Endodermal cell (in vitro differentiated cells): Measurements from ENCODE around the gene SRGN. TPM values are rescaled to one million over a fixed set of nuclear protein-coding genes. Genes with fewer than 3 reads are reported as not detected.

Source experiments
- DNase-seq: peaks from one replicate; pipeline ENCODE4 v3.0.0-alpha.2; 2017
- H3K27ac ChIP-seq: 2 replicates; pipeline ENCODE4 v1.5.1; 2013; ENCODE audit warnings: mild to moderate bottlenecking, low read depth, low read length, moderate library complexity
- H3K27me3 ChIP-seq: 2 replicates; pipeline ENCODE4 v1.6.1; 2013; ENCODE audit warnings: mild to moderate bottlenecking, low read length, moderate library complexity; ENCODE audit not compliant: insufficient read depth, control insufficient read depth, poor library complexity, severe bottlenecking
- H3K36me3 ChIP-seq: 2 replicates; pipeline ENCODE4 v1.7.0; 2013; ENCODE audit warnings: mild to moderate bottlenecking, low read length, moderate library complexity; ENCODE audit not compliant: control insufficient read depth, insufficient read depth
- H3K4me1 ChIP-seq: one replicate; pipeline ENCODE4 v1.7.0; 2013; ENCODE audit warnings: low read length; ENCODE audit not compliant: control insufficient read depth, insufficient read depth
- H3K4me3 ChIP-seq: 2 replicates; pipeline ENCODE4 v1.5.1; 2013; ENCODE audit warnings: mild to moderate bottlenecking, low read length, moderate library complexity
- H3K9ac ChIP-seq: 2 replicates; pipeline ENCODE4 v1.6.1; 2013; ENCODE audit warnings: mild to moderate bottlenecking, low read length, moderate library complexity; ENCODE audit not compliant: poor library complexity, severe bottlenecking; ENCODE audit errors: extremely low read depth
- H3K9me3 ChIP-seq: 2 replicates; pipeline ENCODE4 v1.6.1; 2013; ENCODE audit warnings: mild to moderate bottlenecking, low read length, moderate library complexity; ENCODE audit not compliant: control insufficient read depth
- H3K27ac Mint-ChIP-seq: 2 replicates; pipeline ENCODE4 v1.8.0; 2020; ENCODE audit warnings: mixed read lengths
- H3K27me3 Mint-ChIP-seq: 2 replicates; pipeline ENCODE4 v1.8.0; 2021; ENCODE audit warnings: mild to moderate bottlenecking, mixed read lengths; ENCODE audit not compliant: insufficient read depth
- H3K36me3 Mint-ChIP-seq: 2 replicates; pipeline ENCODE4 v1.8.0; 2020; ENCODE audit warnings: low read depth, mixed read lengths
- H3K4me1 Mint-ChIP-seq: 2 replicates; pipeline ENCODE4 v1.8.0; 2020; ENCODE audit warnings: mixed read lengths
- H3K4me3 Mint-ChIP-seq: 2 replicates; pipeline ENCODE4 v1.8.0; 2020; ENCODE audit warnings: mild to moderate bottlenecking, moderate library complexity, mixed read lengths
- H3K9me3 Mint-ChIP-seq: 2 replicates; pipeline ENCODE4 v1.8.0; 2020; ENCODE audit warnings: mild to moderate bottlenecking, mixed read lengths
- WGBS, 2 experiments: methylation state at CpG; one replicate each; pipeline versions ENCODE4 v1.1.5 to v1.1.7; 2013; ENCODE audit warnings: missing lambda C conversion rate in 2 of 2, mixed read lengths in 1 of 2; ENCODE audit not compliant: insufficient coverage in 1 of 2, insufficient read length in 1 of 2; 5-methylcytosine and 5-hydroxymethylcytosine counted together
- total RNA-seq, 2 donors: library from RNA; stranded (reverse); fragmentation: NEBNext Ultra II Directional in 1 of 2; extraction: Animal tissue kit (Norgen Biotek cat#: 25700) in 1 of 2; gene quantifications; 2 replicates in 1 of 2; 3 replicates in 1 of 2; pipeline ENCODE4 v1.2.1, GENCODE V29; 2021
- TF ChIP-seq, protein P1 (sequence below): fragments of 200-600 bp; sonication (generic); conservative IDR thresholded peaks from 2 replicates; pipeline ENCODE4 v1.5.0; 2021; ENCODE audit warnings: antibody characterized with exemption, mild to moderate bottlenecking

The SRGN gene
- total RNA-seq, 2 donors from 2014 or later, result not detected

DNA sequence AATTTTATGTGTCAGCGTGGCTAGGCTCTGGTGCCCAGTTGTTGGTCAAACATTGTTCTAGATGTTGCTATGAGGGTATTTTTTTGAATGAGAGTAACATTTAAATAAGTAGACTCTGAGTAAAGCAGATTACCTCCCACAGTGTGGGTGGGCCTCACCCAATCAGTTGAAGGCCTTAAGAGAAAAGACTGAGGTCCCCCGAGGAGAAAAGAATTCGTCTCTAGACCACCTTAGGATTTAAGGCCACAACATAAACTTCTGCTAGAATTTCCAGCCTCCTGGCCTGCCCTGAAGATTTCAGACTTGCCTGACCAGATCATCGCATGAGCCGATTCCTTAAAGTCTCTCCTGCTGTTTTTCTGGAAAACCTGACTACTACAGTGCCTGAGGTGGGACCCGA, 45.1 kb upstream of the SRGN start:
- no peak overlapping the region for H3K27ac ChIP-seq
- no peak for DNase-seq
- 91 to 93% methylated on average over 5 to 6 of the region's 6 CpGs for WGBS, 2 experiments
- no peaks in the 10 kb centered on the region for H3K9me3 ChIP-seq
- H3K4me3 Mint-ChIP-seq, result no peak overlapping the region
- no peaks in the 10 kb centered on the region for H3K36me3 Mint-ChIP-seq
- H3K27me3 ChIP-seq, result no peaks in the 10 kb centered on the region
- H3K36me3 ChIP-seq, result no peaks in the 10 kb centered on the region
- H3K9me3 Mint-ChIP-seq, result no peaks in the 10 kb centered on the region
- H3K4me3 ChIP-seq, result no peak overlapping the region
- no peaks in the 10 kb centered on the region for H3K4me1 ChIP-seq
- peaks cover 8% of the 10 kb centered on the region for H3K27me3 Mint-ChIP-seq
- no peak overlapping the region for H3K9ac ChIP-seq
- no peak overlapping the region for H3K27ac Mint-ChIP-seq
- TF ChIP-seq, protein P1, sequence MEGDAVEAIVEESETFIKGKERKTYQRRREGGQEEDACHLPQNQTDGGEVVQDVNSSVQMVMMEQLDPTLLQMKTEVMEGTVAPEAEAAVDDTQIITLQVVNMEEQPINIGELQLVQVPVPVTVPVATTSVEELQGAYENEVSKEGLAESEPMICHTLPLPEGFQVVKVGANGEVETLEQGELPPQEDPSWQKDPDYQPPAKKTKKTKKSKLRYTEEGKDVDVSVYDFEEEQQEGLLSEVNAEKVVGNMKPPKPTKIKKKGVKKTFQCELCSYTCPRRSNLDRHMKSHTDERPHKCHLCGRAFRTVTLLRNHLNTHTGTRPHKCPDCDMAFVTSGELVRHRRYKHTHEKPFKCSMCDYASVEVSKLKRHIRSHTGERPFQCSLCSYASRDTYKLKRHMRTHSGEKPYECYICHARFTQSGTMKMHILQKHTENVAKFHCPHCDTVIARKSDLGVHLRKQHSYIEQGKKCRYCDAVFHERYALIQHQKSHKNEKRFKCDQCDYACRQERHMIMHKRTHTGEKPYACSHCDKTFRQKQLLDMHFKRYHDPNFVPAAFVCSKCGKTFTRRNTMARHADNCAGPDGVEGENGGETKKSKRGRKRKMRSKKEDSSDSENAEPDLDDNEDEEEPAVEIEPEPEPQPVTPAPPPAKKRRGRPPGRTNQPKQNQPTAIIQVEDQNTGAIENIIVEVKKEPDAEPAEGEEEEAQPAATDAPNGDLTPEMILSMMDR, result no peak
- no peaks in the 10 kb centered on the region for H3K4me1 Mint-ChIP-seq

DNA sequence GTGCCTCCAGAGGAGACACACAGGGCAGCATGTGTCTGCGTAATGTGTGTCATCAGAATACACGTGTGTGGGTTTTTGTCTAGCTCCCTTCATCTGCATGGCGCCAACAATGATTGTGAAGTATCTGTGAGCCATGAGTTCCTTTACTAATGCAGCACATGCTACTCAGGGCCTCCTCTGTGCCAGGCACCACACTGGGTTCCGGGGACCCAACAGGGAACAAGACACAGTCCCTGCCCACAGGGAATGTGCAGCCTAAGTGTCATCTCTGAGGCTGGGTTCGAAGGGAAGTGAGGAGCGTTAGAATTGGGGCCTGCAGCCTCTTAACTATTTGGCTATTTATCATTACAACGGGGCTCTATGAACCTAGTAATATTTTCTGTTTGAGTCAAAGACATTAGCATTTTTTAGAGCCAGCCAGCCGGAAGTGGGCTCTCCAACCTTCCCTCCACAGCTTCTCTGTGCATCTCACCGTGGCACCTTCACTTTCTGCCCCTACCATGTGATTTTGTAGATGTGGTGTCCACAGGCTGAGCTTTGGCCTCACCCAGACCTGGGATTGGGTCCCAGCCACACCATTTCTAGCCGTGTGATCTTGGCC, 43.9 kb upstream of the SRGN start:
- Histone ChIP-seq H3K27ac (no peak overlapping the region), H3K36me3 (no peaks in the 10 kb centered on the region), H3K9ac (no peak overlapping the region), H3K4me3 (no peak overlapping the region), H3K27me3 (no peaks in the 10 kb centered on the region), H3K4me1 (no peaks in the 10 kb centered on the region), H3K9me3 (no peaks in the 10 kb centered on the region)
- H3K36me3 Mint-ChIP-seq, result no peaks in the 10 kb centered on the region
- TF ChIP-seq, protein P1, result no peak
- no peaks in the 10 kb centered on the region for H3K4me1 Mint-ChIP-seq
- H3K27ac Mint-ChIP-seq, result no peak overlapping the region
- no peak overlapping the region for H3K4me3 Mint-ChIP-seq
- 87 to 91% methylated on average over 8 to 9 of the region's 10 CpGs for WGBS, 2 experiments
- peaks cover 8% of the 10 kb centered on the region for H3K27me3 Mint-ChIP-seq
- H3K9me3 Mint-ChIP-seq, result no peaks in the 10 kb centered on the region
- DNase-seq, result no peak

DNA sequence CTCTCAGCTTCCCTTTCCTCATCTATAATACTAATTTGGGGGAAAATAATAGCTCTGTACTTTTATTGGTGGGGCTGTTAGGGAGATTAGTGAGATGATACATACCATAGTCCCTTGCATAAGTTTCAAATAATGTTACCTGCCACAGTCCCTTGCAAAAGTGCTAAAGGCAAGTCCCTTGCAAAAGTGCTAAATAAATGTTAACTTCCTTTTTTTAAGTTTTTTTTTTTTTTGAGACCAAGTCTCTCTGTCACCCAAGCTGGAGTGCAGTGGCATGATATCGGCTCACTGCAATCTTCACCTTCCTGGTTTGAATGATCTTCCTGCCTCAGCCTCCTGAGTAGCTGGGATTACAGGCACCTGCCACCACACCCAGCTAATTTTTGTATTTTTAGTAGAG, 43.4 kb upstream of the SRGN start:
- Mint-ChIP-seq H3K9me3 (no peaks in the 10 kb centered on the region), H3K27ac (no peak overlapping the region), H3K4me1 (no peaks in the 10 kb centered on the region), H3K36me3 (no peaks in the 10 kb centered on the region), H3K4me3 (no peak overlapping the region), H3K27me3 (peaks cover 8% of the 10 kb centered on the region)
- no peaks in the 10 kb centered on the region for H3K9me3 ChIP-seq
- H3K4me1 ChIP-seq, result no peaks in the 10 kb centered on the region
- TF ChIP-seq, protein P1, result no peak
- no peak overlapping the region for H3K9ac ChIP-seq
- H3K27ac ChIP-seq, result no peak overlapping the region
- no peaks in the 10 kb centered on the region for H3K36me3 ChIP-seq
- H3K27me3 ChIP-seq, result no peaks in the 10 kb centered on the region
- no peak for DNase-seq
- no peak overlapping the region for H3K4me3 ChIP-seq
- WGBS, 2 experiments, result 89 to 93% methylated on average over 1 of the region's 1 CpG
